Esophagus muscularis mucosa (tissue), 4 donors: Measurements from ENCODE around the gene CMBL. TPM values are rescaled to one million over a fixed set of nuclear protein-coding genes. Genes with fewer than 3 reads are reported as not detected.
"Not testable (repeated sequence)": the region's sequence is repeated elsewhere in the genome, so short reads cannot be mapped to it uniquely, and the experiment has no call there.

Experiments used
- DNase-seq: peaks from one replicate; pipeline ENCODE4 v3.0.0-alpha.2; 2017; ENCODE audit errors: extremely low spot score
- H3K27ac ChIP-seq, 4 donors: fragments of 200-600 bp; sonication (generic); replicated peaks in 1 of 4; 1 replicate in 3 of 4; 2 replicates in 1 of 4; pipeline ENCODE4 v1.5.1; 2016 to 2019; ENCODE audit warnings: mild to moderate bottlenecking in 1 of 4
- H3K27me3 ChIP-seq, 4 donors: fragments of 200-600 bp; sonication (generic); one replicate each; pipeline versions ENCODE4 v1.5.1 to v1.6.0; 2016 to 2019
- H3K36me3 ChIP-seq, 4 donors: fragments of 200-600 bp; sonication (generic); one replicate each; pipeline ENCODE4 v1.5.1; 2016 to 2019
- H3K4me1 ChIP-seq, 4 donors: fragments of 200-600 bp; sonication (generic); one replicate each; pipeline ENCODE4 v1.5.1; 2016 to 2019
- H3K4me3 ChIP-seq, 4 donors: fragments of 200-600 bp; sonication (generic); 1 replicate in 2 of 4; 2 replicates in 2 of 4; pipeline ENCODE4 v1.5.1; 2016 to 2019; ENCODE audit warnings: mild to moderate bottlenecking in 4 of 4, moderate library complexity in 1 of 4
- H3K9me3 ChIP-seq, 4 donors: fragments of 200-600 bp; sonication (generic); 1 replicate in 3 of 4; 2 replicates in 1 of 4; pipeline ENCODE4 v1.5.1; 2016 to 2019
- EP300 ChIP-seq: sonication (generic); formaldehyde crosslinking; IDR thresholded peaks from one replicate; pipeline ENCODE4 v1.6.1; 2017; ENCODE audit warnings: antibody characterized with exemption
- POLR2A ChIP-seq: fragments of 450-650 bp; IDR thresholded peaks from one replicate; pipeline ENCODE4 v1.6.1; 2017; ENCODE audit warnings: antibody characterized with exemption, moderate library complexity, mild to moderate bottlenecking, low read depth
- POLR2AphosphoS5 ChIP-seq, 2 donors: sonication (generic); formaldehyde crosslinking; IDR thresholded peaks; one replicate each; pipeline ENCODE4 v1.6.1; 2017; ENCODE audit warnings: antibody characterized with exemption in 2 of 2
- WGBS: methylation state at CpG from one replicate; pipeline ENCODE4 v1.1.5; 2018; 5-methylcytosine and 5-hydroxymethylcytosine counted together
- intact Hi-C: fragments of 100-400 bp; cut with DNase I; formaldehyde crosslinking; loops from one replicate; pipeline ENCODE4 v1.15.1; 2023
- total RNA-seq, 4 donors: library from RNA; depleted of rRNA; stranded (reverse); fragments of >200 nt; gene quantifications; one replicate each; pipeline versions ENCODE4 v1.1.0 to v1.2.1, GENCODE V29; 2016
- TF ChIP-seq, protein P1 (sequence below), 3 experiments: fragments of 200-600 bp in 2 of 3; fragments of 450-650 bp in 1 of 3; sonication (generic) in 2 of 3; IDR thresholded peaks; one replicate each; pipeline ENCODE4 v1.5.1; 2017 to 2019; ENCODE audit warnings: antibody characterized with exemption in 3 of 3, mild to moderate bottlenecking in 2 of 3, moderate library complexity in 1 of 3

CMBL gene
- total RNA-seq, 4 donors from 2014 or later: 3.8 to 7.8 (median 5.1) TPM

DNA sequence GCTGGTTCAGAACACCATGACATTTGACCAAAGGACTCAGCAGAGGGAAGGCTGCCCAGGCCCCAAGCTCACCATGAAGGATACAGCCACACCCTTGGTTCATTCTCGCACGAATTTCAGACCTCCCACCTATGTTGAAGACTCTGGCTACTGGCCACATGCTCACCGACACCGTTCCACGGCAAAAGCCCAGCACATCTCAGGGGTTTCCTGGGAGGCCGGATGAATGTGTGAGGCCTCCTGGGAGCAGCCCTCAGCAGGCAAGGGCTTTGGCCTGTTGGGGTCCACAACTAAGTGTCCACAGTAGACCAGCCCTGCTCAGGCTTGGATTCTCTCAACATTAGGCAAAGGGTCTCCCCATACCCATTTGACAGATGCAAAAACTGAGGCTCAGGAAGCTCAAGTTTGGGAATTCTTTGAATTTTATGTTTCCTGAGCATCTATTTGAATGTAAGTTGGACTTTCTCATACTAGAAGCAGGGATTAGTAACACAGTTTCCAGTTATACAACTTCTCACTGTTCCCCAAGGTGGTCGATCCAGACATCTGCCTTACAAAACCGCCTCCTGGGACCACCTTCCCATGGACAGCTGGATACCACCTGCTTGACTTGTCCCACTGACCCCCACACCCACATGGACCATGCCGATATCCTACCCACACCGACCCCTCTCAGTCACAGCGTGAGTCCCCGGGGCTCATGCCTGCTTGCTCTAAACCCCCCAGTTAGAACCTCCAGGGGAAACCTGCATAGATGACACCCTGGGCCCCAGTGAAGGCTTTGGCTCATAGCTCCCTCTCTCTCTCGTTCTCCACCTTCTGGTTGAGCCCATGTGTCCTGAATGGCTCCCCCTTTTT lies 29.7 kb downstream of the CMBL start:
- TF ChIP-seq, protein P1, sequence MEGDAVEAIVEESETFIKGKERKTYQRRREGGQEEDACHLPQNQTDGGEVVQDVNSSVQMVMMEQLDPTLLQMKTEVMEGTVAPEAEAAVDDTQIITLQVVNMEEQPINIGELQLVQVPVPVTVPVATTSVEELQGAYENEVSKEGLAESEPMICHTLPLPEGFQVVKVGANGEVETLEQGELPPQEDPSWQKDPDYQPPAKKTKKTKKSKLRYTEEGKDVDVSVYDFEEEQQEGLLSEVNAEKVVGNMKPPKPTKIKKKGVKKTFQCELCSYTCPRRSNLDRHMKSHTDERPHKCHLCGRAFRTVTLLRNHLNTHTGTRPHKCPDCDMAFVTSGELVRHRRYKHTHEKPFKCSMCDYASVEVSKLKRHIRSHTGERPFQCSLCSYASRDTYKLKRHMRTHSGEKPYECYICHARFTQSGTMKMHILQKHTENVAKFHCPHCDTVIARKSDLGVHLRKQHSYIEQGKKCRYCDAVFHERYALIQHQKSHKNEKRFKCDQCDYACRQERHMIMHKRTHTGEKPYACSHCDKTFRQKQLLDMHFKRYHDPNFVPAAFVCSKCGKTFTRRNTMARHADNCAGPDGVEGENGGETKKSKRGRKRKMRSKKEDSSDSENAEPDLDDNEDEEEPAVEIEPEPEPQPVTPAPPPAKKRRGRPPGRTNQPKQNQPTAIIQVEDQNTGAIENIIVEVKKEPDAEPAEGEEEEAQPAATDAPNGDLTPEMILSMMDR (IDR thresholded peaks at IDR 0.05): no peak
- no peak for TF ChIP-seq POLR2A
- TF ChIP-seq EP300: no peak
- TF ChIP-seq POLR2AphosphoS5 (IDR thresholded peaks at IDR 0.05): no peak
- WGBS: 94% methylated on average over 13 of the region's 13 CpGs
- Histone ChIP-seq H3K36me3 (peaks cover 0 to 23% (median 5%) of the 10 kb centered on the region in 4 donors), H3K9me3 (no peaks in the 10 kb centered on the region), H3K4me3 (no peak overlapping the region), H3K4me1 (no peaks in the 10 kb centered on the region), H3K27ac (no peak overlapping the region), H3K27me3 (no peaks in the 10 kb centered on the region)
- intact Hi-C loops: no loop called here
- no peak for DNase-seq

DNA sequence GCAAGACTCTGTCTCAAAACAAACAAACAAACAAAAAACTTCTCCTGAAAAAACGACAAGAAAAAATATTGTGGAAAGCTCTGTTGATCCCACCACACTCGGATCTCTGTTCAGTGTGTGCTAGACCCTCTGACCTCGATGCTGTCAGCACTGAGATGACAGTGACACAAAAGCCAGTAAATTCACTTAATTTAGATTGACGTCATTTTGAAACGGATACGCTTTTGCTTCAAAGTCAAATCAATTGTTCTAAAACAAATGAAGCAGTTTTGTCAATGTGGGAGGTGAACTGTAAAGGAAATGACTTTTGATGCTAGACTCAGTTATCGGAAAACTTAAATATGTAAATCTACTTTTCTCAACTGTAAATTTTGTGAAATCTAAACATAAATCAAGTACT lies 31.0 kb downstream of the CMBL start:
- DNase-seq: no peak
- 80% methylated on average over 7 of the region's 7 CpGs for WGBS
- H3K27ac ChIP-seq: no peak overlapping the region
- TF ChIP-seq POLR2A (no peak), POLR2AphosphoS5 (IDR thresholded peaks at IDR 0.05) (no peak), EP300 (no peak)
- TF ChIP-seq, protein P1 (IDR thresholded peaks at IDR 0.05): no peak
- intact Hi-C loops: no loop called here
- no peaks in the 10 kb centered on the region for H3K4me1 ChIP-seq
- peaks cover 0 to 23% (median 5%) of the 10 kb centered on the region in 4 donors for H3K36me3 ChIP-seq
- H3K4me3 ChIP-seq: no peak overlapping the region
- H3K27me3 ChIP-seq: no peaks in the 10 kb centered on the region
- H3K9me3 ChIP-seq: no peaks in the 10 kb centered on the region

DNA sequence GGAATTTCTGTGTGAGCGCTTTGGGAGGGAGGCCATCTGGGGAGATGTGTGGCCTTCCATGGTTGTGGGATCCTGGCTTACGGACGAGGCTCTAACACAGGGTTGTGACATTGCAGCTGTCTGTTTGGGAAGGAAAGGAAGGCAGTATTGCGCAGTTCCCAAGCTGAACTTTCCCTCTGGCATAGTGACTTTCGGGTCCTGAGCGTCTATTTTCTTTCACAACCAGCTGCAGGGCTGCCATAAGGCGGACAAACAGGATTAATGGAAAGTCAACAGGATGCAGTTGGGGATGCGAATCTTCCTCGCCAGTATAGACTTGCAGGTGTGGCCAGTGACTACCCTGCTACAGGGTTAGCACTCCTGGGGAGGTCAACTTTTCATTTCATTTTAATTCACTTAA lies 31.7 kb downstream of the CMBL start:
- peaks cover 0 to 23% (median 5%) of the 10 kb centered on the region in 4 donors for H3K36me3 ChIP-seq
- no peak overlapping the region for H3K4me3 ChIP-seq
- intact Hi-C loops: no loop called here
- no peaks in the 10 kb centered on the region for H3K4me1 ChIP-seq
- H3K27me3 ChIP-seq: no peaks in the 10 kb centered on the region
- no peak overlapping the region for H3K27ac ChIP-seq
- no peak for TF ChIP-seq EP300
- no peak for TF ChIP-seq POLR2A
- no peak for TF ChIP-seq POLR2AphosphoS5 (IDR thresholded peaks at IDR 0.05)
- TF ChIP-seq, protein P1 (IDR thresholded peaks at IDR 0.05): no peak
- no peak for DNase-seq
- H3K9me3 ChIP-seq: no peaks in the 10 kb centered on the region
- WGBS: 77% methylated on average over 9 of the region's 9 CpGs

DNA sequence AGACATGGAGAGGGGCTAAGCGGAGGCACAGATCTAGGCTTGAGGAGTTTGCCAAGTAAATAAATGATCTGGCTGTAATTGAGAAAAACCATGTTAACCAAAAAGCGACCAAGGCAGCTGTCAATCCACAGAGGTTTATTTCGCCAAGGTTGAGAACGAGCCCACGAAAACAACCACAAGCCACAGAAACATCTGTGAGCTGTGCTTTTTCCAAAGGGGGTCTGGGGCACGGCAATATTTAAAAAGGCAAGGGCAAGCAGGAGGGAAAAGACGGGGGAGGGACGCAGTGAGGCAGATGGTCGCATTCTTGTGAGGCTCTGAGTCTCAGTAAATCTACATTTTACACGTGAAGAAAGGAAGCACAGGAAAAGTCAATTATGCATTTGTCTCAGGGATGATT lies 32.2 kb downstream of the CMBL start:
- H3K4me1 ChIP-seq: no peaks in the 10 kb centered on the region
- H3K4me3 ChIP-seq: no peak overlapping the region
- H3K9me3 ChIP-seq: no peaks in the 10 kb centered on the region
- 79% methylated on average over 10 of the region's 10 CpGs for WGBS
- no peak for DNase-seq
- H3K36me3 ChIP-seq: peaks cover 0 to 20% (median 5%) of the 10 kb centered on the region in 4 donors
- no peak overlapping the region for H3K27ac ChIP-seq
- TF ChIP-seq, protein P1 (IDR thresholded peaks at IDR 0.05): no peak
- no peak for TF ChIP-seq POLR2A
- no peak for TF ChIP-seq POLR2AphosphoS5 (IDR thresholded peaks at IDR 0.05)
- TF ChIP-seq EP300: no peak
- no peaks in the 10 kb centered on the region for H3K27me3 ChIP-seq
- intact Hi-C loops: no loop called here

DNA sequence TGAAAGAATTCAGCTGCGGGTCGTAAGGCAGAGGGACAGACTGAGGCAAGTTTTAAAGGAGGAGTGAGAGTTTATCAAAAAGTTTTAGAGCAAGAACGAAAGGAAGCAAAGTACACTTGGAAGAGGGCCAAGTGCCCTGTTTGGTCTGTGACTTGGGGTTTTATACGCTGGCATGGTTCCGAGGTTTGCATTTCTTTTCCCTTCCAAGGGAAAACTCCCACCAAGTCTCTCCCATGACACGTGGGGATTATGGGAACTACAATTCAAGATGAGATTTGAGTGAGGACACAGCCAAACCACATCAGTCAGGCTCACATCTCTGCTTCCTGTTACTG lies 34.9 kb downstream of the CMBL start:
- intact Hi-C loops, H3K36me3 ChIP-seq, H3K4me1 ChIP-seq, H3K4me3 ChIP-seq, H3K27me3 ChIP-seq, H3K9me3 ChIP-seq, H3K27ac ChIP-seq, DNase-seq: not testable (repeated sequence)
- 81% methylated on average over 6 of the region's 6 CpGs for WGBS
